Thoracic aorta (tissue), 2 donors: Measurements from ENCODE around the gene YJU2. TPM values are rescaled to one million over a fixed set of nuclear protein-coding genes. Genes with fewer than 3 reads are reported as not detected.

ENCODE experiments used
- ATAC-seq: fragments of 150-250 bp; one replicate; pipeline ENCODE4 v1.8.0; 2017; ENCODE audit warnings: low read depth; ENCODE audit not compliant: insufficient number of reproducible peaks, low FRiP score
- DNase-seq: peaks from one replicate; pipeline ENCODE4 v3.0.0-alpha.2; 2020; ENCODE audit warnings: low spot score
- H3K27ac ChIP-seq, 2 donors: fragments of 200-600 bp; sonication (generic); 1 replicate in 1 of 2; 2 replicates in 1 of 2; pipeline ENCODE4 v1.5.1; 2016; ENCODE audit warnings: mild to moderate bottlenecking in 2 of 2, moderate library complexity in 2 of 2
- H3K27me3 ChIP-seq: fragments of 200-600 bp; sonication (generic); replicated peaks from 2 replicates; pipeline ENCODE4 v1.6.0; 2016; ENCODE audit warnings: mild to moderate bottlenecking; ENCODE audit not compliant: insufficient read depth
- H3K36me3 ChIP-seq: fragments of 200-600 bp; sonication (generic); one replicate; pipeline ENCODE4 v1.5.1; 2016
- H3K4me1 ChIP-seq, 2 donors: fragments of 200-600 bp; sonication (generic); 1 replicate in 1 of 2; 2 replicates in 1 of 2; pipeline versions ENCODE4 v1.5.1 to v1.6.0; 2016; ENCODE audit warnings: low read depth in 2 of 2, mild to moderate bottlenecking in 1 of 2; ENCODE audit not compliant: control insufficient read depth in 1 of 2
- H3K4me3 ChIP-seq: fragments of 200-600 bp; sonication (generic); 2 replicates; pipeline ENCODE4 v1.5.1; 2016; ENCODE audit warnings: mild to moderate bottlenecking
- H3K9me3 ChIP-seq: fragments of 200-600 bp; sonication (generic); 2 replicates; pipeline ENCODE4 v1.5.1; 2016
- total RNA-seq, 2 donors: library from RNA; depleted of rRNA; stranded (reverse); fragments of >200 nt; gene quantifications; one replicate each; pipeline versions ENCODE4 v1.1.0 to v1.2.3, GENCODE V29; 2016
- TF ChIP-seq, protein P1 (sequence below): fragments of 200-600 bp; sonication (generic); IDR thresholded peaks from one replicate; pipeline ENCODE4 v1.5.1; 2019; ENCODE audit warnings: antibody characterized with exemption

Gene YJU2
- total RNA-seq, 2 donors from 2014 or later, result 17.5 to 25.5 TPM

DNA sequence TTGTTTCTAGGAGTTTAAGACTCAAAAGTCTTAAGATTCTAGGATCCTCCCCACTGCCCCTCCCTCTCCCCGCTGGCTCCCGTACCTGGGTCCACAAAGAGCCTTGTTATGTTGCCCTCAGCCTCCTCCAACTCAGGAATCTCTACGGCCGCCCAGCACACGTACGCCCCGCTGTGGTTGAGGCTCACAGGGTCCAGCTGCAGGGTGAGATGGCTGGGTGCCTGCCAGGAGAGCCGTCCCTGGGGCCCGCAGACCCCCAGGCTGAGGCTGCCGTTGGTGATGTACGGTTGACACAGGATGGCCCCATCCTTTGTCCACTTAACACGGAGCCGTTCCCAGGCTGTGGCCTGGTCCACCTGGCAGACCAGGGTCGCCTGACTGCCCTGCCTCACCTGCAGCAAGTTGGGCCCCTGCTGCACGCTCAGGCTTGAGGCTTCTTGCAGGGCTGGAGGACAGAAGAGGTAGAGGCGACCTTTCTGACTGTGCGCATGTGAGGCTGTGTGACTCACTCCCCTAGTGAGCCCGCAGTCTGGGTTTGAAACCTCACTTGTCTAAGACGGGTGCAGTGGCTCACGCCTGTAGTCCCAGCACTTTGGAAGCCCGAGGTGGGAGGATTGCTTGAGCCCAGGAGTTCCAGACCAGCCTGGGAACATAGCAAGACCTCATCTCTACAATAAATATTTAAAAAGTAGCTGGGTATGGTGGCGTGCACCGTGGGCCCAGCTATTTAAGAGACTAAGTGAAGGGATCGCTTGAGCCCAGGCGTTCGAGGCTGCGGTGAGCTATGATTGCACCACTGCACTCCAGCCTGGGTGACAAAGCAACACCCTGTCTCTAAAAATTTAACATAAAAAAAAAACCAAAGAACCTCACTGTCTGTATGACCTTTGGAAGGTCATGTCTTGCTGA lies 51.3 kb downstream of the YJU2 start:
- no peak for ATAC-seq
- TF ChIP-seq, protein P1, sequence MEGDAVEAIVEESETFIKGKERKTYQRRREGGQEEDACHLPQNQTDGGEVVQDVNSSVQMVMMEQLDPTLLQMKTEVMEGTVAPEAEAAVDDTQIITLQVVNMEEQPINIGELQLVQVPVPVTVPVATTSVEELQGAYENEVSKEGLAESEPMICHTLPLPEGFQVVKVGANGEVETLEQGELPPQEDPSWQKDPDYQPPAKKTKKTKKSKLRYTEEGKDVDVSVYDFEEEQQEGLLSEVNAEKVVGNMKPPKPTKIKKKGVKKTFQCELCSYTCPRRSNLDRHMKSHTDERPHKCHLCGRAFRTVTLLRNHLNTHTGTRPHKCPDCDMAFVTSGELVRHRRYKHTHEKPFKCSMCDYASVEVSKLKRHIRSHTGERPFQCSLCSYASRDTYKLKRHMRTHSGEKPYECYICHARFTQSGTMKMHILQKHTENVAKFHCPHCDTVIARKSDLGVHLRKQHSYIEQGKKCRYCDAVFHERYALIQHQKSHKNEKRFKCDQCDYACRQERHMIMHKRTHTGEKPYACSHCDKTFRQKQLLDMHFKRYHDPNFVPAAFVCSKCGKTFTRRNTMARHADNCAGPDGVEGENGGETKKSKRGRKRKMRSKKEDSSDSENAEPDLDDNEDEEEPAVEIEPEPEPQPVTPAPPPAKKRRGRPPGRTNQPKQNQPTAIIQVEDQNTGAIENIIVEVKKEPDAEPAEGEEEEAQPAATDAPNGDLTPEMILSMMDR, result no peak
- H3K9me3 ChIP-seq, result no peaks in the 10 kb centered on the region
- no peak overlapping the region for H3K27ac ChIP-seq
- no peaks in the 10 kb centered on the region for H3K36me3 ChIP-seq
- no peaks in the 10 kb centered on the region for H3K4me1 ChIP-seq
- H3K27me3 ChIP-seq, result no peaks in the 10 kb centered on the region
- no peak overlapping the region for H3K4me3 ChIP-seq
- no peak for DNase-seq

DNA sequence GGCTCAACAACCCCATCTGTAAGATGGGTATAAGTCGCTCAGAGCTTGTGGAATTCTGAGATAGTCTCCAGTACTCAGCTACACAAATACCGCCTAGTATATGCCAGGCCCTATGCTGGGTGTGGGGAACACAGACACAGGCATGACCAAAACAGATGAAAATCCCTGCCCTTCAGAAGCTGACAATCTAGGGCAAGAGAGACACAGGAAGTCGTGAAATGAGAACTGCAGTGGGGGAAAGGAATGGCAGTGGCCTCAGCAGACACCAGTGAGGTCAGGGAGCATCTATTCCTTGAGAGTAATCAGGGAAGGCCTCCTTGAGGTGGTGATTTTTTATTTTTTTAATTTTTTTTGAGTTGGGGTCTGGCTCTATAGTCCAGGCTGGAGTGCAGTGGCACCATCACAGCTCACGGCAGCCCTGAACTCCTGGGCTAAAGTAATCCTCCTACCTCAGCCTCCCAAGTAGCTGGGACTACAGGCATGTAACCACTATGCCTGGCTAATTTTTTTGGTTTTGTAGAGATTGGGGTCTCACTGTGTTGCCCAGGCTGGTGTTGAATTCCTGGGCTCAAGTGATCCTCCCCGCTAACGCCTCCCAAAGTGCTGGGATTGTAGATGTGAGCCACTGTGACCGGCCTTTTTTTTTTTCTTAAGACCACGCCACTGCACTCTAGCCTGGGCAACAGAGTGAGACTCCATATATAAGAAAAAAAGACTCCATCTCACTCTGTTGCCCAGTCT lies 52.1 kb downstream of the YJU2 start:
- Histone ChIP-seq H3K4me1 (no peaks in the 10 kb centered on the region), H3K36me3 (no peaks in the 10 kb centered on the region), H3K9me3 (no peaks in the 10 kb centered on the region), H3K4me3 (no peak overlapping the region), H3K27ac (no peak overlapping the region), H3K27me3 (no peaks in the 10 kb centered on the region)
- no peak for ATAC-seq
- no peak for DNase-seq
- TF ChIP-seq, protein P1, result no peak

DNA sequence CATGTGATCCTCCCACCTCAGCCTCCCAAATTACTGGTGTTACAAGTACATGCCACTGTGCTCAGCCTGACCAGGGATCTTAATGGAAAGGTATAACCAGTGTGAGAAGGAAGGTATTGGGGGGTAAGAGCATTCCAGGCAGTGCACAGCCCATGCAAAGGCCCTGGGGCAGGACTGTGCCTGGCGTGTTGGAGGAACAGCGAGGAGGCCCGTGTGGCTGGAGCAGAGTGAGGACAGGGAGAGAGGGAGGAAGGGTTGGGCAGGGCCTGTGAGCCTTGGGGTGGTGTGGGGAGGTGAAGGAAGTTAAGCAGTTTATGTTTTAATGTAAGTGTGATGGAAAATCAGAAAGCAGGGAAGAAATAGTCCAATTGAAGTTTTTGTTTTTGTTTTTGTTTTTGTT lies 53.7 kb downstream of the YJU2 start:
- DNase-seq (no peak), ATAC-seq (no peak)
- Histone ChIP-seq H3K4me1 (no peaks in the 10 kb centered on the region), H3K4me3 (no peak overlapping the region), H3K27ac (no peak overlapping the region), H3K9me3 (no peaks in the 10 kb centered on the region), H3K27me3 (peaks cover 4% of the 10 kb centered on the region), H3K36me3 (no peaks in the 10 kb centered on the region)
- TF ChIP-seq, protein P1, result no peak

DNA sequence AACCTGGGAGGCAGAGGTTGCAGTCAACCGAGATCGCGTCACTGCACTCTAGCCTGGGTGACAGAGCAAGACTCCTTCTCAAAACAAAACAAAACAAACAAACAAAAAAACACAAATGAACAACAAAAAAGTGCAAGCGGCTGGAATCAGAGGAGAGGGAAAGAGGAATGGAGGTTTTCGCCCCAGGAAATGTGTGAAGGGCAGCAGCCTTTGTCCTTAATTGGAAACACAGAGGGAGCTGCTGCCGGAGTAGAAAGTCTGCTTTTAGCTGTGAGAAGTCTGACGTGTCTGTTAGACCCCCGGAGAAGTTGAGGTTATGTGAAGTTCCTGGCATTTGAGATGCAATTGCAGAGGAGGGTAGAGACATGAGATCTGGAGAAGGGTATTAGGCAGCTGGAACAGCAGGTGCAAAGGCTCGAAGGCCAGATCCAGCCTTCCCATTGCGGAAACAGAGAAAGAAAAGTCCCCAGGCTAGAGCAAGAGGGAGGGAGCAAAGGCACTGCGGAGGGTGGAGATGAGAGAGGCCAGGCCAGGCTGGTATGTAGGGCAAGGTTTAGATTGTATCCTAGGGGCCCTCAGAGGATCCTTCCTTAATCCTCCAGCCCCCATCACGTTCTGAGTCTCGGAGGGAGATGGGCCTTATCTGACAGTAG lies 54.8 kb downstream of the YJU2 start:
- Histone ChIP-seq H3K27me3 (peaks cover 4% of the 10 kb centered on the region), H3K36me3 (no peaks in the 10 kb centered on the region), H3K4me1 (no peaks in the 10 kb centered on the region), H3K4me3 (no peak overlapping the region), H3K27ac (no peak overlapping the region), H3K9me3 (no peaks in the 10 kb centered on the region)
- DNase-seq (no peak), ATAC-seq (no peak)
- TF ChIP-seq, protein P1, result no peak

- H3K27me3 ChIP-seq, result peaks cover 4% of the 10 kb centered on the region
- ATAC-seq, result no peak
- no peaks in the 10 kb centered on the region for H3K4me1 ChIP-seq
- no peaks in the 10 kb centered on the region for H3K36me3 ChIP-seq
- H3K4me3 ChIP-seq, result no peak within 1 kb of the TSS
- no peak within 1 kb of the TSS for H3K27ac ChIP-seq
- DNase-seq, result no peak
- TF ChIP-seq, protein P1, result no peak
- H3K9me3 ChIP-seq, result no peaks in the 10 kb centered on the region
Measured at GRCh38 chr19:4302243-4302640, 55.4 kb downstream of the YJU2 start, which contains the start of gene TMIGD2. Gene TMIGD2 (minus strand): TSS chr19:4302389. CDS start chr19:4302385, 4 bp downstream.
